H1 (cell line): ENCODE data around the gene CFAP221.

Source experiments
- CTCF ChIP-seq, 3 experiments: IDR thresholded peaks; 1 replicate in 2 of 3; 2 replicates in 1 of 3; pipeline versions ENCODE4 v1.5.1 to v1.6.1; 2011; ENCODE audit warnings: low read length in 3 of 3, mild to moderate bottlenecking in 3 of 3, inconsistent platforms in 2 of 3, low read depth in 1 of 3, moderate library complexity in 1 of 3; ENCODE audit not compliant: insufficient read depth in 1 of 3; ENCODE audit errors: control extremely low read depth in 1 of 3
- EP300 ChIP-seq, 2 experiments: IDR thresholded peaks; 1 replicate in 1 of 2; 2 replicates in 1 of 2; pipeline ENCODE4 v1.6.1; 2011 to 2012; ENCODE audit warnings: low read depth in 2 of 2, low read length in 2 of 2, mild to moderate bottlenecking in 2 of 2, borderline replicate concordance in 1 of 2, inconsistent platforms in 1 of 2, moderate library complexity in 1 of 2
- YY1 ChIP-seq: IDR thresholded peaks from 2 replicates; pipeline ENCODE4 v1.6.1; 2011; ENCODE audit warnings: low read depth, mild to moderate bottlenecking, low read length

GRCh38 chr2:119672161-119672862 lies 128.1 kb downstream of the CFAP221 start:
- no peak for TF ChIP-seq EP300 (IDR thresholded peaks at IDR 0.05; ENCODE audit: borderline replicate concordance in 1 of 2, low read depth in 2 of 2, low read length in 2 of 2)
- TF ChIP-seq CTCF (IDR thresholded peaks at IDR 0.05; ENCODE audit: control extremely low read depth in 1 of 3, insufficient read depth in 1 of 3, low read depth in 1 of 3, low read length in 3 of 3) = no peak
- no peak for TF ChIP-seq YY1
